Mucosa of descending colon (tissue), 3 donors: ENCODE data around the gene CPA1. TPM values are rescaled to one million over a fixed set of nuclear protein-coding genes. Genes with fewer than 3 reads are reported as not detected.

Source experiments
- ATAC-seq: fragments of 200-7000 bp; cut with Tn5 transposase; one replicate; pipeline ENCODE4 v1.9.1; 2020; ENCODE audit warnings: mild to moderate bottlenecking, moderate library complexity
- DNase-seq, 3 donors: peaks; one replicate each; pipeline ENCODE4 v3.0.0-alpha.2; 2020
- H3K36me3 ChIP-seq: fragments of 200-600 bp; one replicate; pipeline ENCODE4 v1.8.0; 2021; ENCODE audit warnings: low read depth, mild to moderate bottlenecking
- H3K4me1 ChIP-seq: fragments of 200-600 bp; one replicate; pipeline ENCODE4 v1.8.0; 2021; ENCODE audit warnings: low read depth, mild to moderate bottlenecking
- H3K4me3 ChIP-seq: fragments of 200-600 bp; one replicate; pipeline ENCODE4 v1.8.0; 2021; ENCODE audit warnings: mild to moderate bottlenecking
- H3K9me3 ChIP-seq: fragments of 200-600 bp; one replicate; pipeline ENCODE4 v1.8.0; 2021; ENCODE audit warnings: mild to moderate bottlenecking
- CTCF ChIP-seq: fragments of 200-600 bp; IDR thresholded peaks from one replicate; pipeline ENCODE4 v1.8.0; 2022; ENCODE audit warnings: antibody characterized with exemption, mild to moderate bottlenecking
- intact Hi-C, 2 donors: fragments of 100-400 bp; cut with DNase I in 1 of 2; cut with micrococcal nuclease in 1 of 2; formaldehyde crosslinking; loops; one replicate each; pipeline versions ENCODE4 v1.11.0 to v1.11.1; 2022; cut with DNase I, micrococcal nuclease
- long read RNA-seq, 2 donors: library from polyadenylated mRNA; unstranded; transcript quantifications; one replicate each; pipeline ENCODE4 v2.0.0, GENCODE V29; 2019 to 2021
- total RNA-seq, 3 donors: library from RNA; stranded (reverse); fragmentation: NEBNext Ultra II Directional in 2 of 3; extraction: Animal tissue kit (Norgen Biotek cat#: 25700) in 2 of 3; gene quantifications; one replicate each; pipeline versions ENCODE4 v1.2.1 to v1.2.4, GENCODE V29; 2021 to 2023
- donor health status: DM: no; HTN: no; CAD: no; lungs with moderate emphysema.
- donor health status: DM: no; HTN: no; CAD: no.
- donor health status: DM: no; HTN: yes; CAD: no.

Gene CPA1
- total RNA-seq: not detected
- long read RNA-seq, donor 1, partial matches to known transcripts: 0 of 1 reads
- long read RNA-seq, donor 1, other reads (novel, unspliced or antisense): 0 of 1 reads
- long read RNA-seq, donor 2: 0 reads

- intact Hi-C loops: no loop called here
- DNase-seq (no peak), ATAC-seq (no peak)
- Histone ChIP-seq H3K36me3 (no peaks in the 10 kb centered on the region), H3K4me1 (no peaks in the 10 kb centered on the region), H3K4me3 (no peak within 1 kb of the TSS), H3K9me3 (peaks cover 6% of the 10 kb centered on the region)
- no peak for TF ChIP-seq CTCF
These were observed at the start of gene CPA1 for GRCh38 chr7:130379921-130380860. Gene CPA1, plus strand, starts transcription at chr7:130380494. Its CDS starts 27 bp downstream, at chr7:130380521.

GRCh38 chr7:130332259-130333053 is 47.8 kb upstream of the CPA1 start:
- DNase-seq (no peak), ATAC-seq (no peak)
- Histone ChIP-seq H3K4me1 (no peaks in the 10 kb centered on the region), H3K4me3 (no peak overlapping the region), H3K9me3 (no peaks in the 10 kb centered on the region), H3K36me3 (no peaks in the 10 kb centered on the region)
- TF ChIP-seq CTCF: no peak
- intact Hi-C loops: no loop called here

DNA sequence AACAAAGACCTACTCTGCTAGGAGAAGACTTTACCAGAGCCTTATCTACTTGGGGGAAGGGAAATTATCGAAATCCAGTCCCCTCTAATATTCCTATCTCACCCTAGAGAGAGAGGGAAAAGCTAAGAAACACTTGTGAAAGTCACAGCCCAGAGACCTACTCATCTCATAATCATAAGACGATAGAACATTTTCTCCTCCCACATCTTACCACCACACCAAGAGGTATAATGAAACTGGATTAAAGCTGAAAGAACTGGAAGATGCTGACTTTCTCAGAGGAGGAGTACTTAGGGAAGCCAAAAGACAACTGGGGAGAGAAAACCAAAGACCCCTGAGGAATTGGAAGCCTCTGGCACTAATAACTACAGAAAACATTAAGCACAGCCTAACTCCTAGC is 46.5 kb upstream of the CPA1 start:
- Histone ChIP-seq H3K4me1 (no peaks in the 10 kb centered on the region), H3K9me3 (no peaks in the 10 kb centered on the region), H3K4me3 (no peak overlapping the region), H3K36me3 (no peaks in the 10 kb centered on the region)
- TF ChIP-seq CTCF: no peak
- intact Hi-C loops: no loop called here
- ATAC-seq (no peak), DNase-seq (no peak)

GRCh38 chr7:130334274-130334673 is 46.0 kb upstream of the CPA1 start:
- Histone ChIP-seq H3K9me3 (no peaks in the 10 kb centered on the region), H3K4me1 (no peaks in the 10 kb centered on the region), H3K36me3 (no peaks in the 10 kb centered on the region), H3K4me3 (no peak overlapping the region)
- DNase-seq: no peak
- TF ChIP-seq CTCF: no peak
- intact Hi-C loops: no loop called here
- ATAC-seq: no peak

DNA sequence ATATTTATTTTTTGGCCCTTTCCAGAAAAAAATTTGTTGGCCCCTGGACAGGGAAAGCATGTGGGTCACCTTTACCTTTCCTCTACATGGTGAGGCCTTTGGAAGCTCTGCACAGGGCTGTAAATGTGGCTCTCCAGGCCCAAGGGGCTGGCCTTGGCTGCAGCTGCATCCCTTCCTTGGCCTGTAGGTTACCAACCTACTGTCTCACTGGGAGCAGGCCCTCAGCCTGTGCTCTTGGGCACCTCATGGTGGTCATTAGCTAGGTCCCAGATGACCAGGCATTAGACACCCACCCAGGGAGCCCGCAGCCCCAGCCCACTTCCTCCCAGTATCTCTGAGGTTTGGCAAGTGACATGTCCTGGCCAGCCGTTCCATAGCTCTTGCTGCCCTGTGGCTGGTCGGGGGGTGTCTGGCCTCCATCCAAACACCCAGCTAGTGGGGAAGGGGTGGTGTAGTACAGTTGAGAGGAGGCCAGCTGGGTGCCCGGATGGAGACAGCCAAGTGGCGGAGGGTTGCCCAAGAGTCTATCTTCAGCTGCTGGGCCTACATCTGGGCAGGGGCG is 42.8 kb upstream of the CPA1 start:
- no peaks in the 10 kb centered on the region for H3K36me3 ChIP-seq
- H3K9me3 ChIP-seq: no peaks in the 10 kb centered on the region
- H3K4me3 ChIP-seq: no peak overlapping the region
- no peak for DNase-seq
- TF ChIP-seq CTCF: no peak
- no peaks in the 10 kb centered on the region for H3K4me1 ChIP-seq
- intact Hi-C loops: no loop called here
- no peak for ATAC-seq
